Measurements from ENCODE around the gene PTPRJ. TPM values are rescaled to one million over a fixed set of nuclear protein-coding genes. Genes with fewer than 3 reads are reported as not detected.

PTPRJ gene
- total RNA-seq, 1 experiment from 2014 or later: 10.5 TPM

- Histone ChIP-seq H3K9ac (ENCODE audit: low read length) (no peak overlapping the region), H3K4me1 (ENCODE audit: insufficient read depth, low read length) (peaks cover 18% of the 10 kb centered on the region), H3K36me3 (ENCODE audit: low read depth, low read length) (peaks cover 44% of the 10 kb centered on the region), H3K4me2 (ENCODE audit: low read length) (no peak overlapping the region), H3K27me3 (ENCODE audit: low read length) (no peaks in the 10 kb centered on the region), H3K79me2 (ENCODE audit: low read length) (no peaks in the 10 kb centered on the region), H3F3A (ENCODE audit: low read length, unreplicated experiment) (no peaks in the 10 kb centered on the region), H2AFZ (ENCODE audit: low read length) (no peak overlapping the region), H3K27ac (ENCODE audit: low read length) (peak overlapping the region; percentile 39; the same call in 1 of the 2 replicates), H3K4me3 (ENCODE audit: low read length) (no peak overlapping the region), H3K9me2 (replicated peaks; ENCODE audit: low read length) (no peaks in the 10 kb centered on the region), H3K9me3 (ENCODE audit: low read length) (peaks cover 4% of the 10 kb centered on the region; the same call in 1 of the 2 replicates), H4K20me1 (ENCODE audit: low read length) (no peaks in the 10 kb centered on the region)
- ChIA-PET CTCF (no interaction called here), POLR2A (ENCODE audit: unreplicated experiment) (interaction anchor here (0.5 kb wide), 1 partner anchor 174 kb away, joined by 3 read pairs; no protein-coding TSS in a partner anchor)
- no peak for TF ChIP-seq EZH2 (IDR thresholded peaks at IDR 0.05; ENCODE audit: low read length, unreplicated experiment)
- TF ChIP-seq CTCF (conservative IDR thresholded peaks at IDR 0.05; ENCODE audit: low read depth, low read length): no peak
- TF ChIP-seq EZH2phosphoT487 (IDR thresholded peaks at IDR 0.05; ENCODE audit: borderline replicate concordance, low read length): no peak
- intact Hi-C loops (cut with micrococcal nuclease): no loop called here
- BruUV-seq (replicated peaks): no TSS peak
- ATAC-seq: peak; percentile 62
- peak; percentile 21 for DNase-seq
Measured at GRCh38 chr11:48154151-48154550, 173.8 kb downstream of the PTPRJ start.

- Histone ChIP-seq H2AFZ (ENCODE audit: low read length) (no peak overlapping the region), H4K20me1 (ENCODE audit: low read length) (no peaks in the 10 kb centered on the region), H3K9me2 (replicated peaks; ENCODE audit: low read length) (no peaks in the 10 kb centered on the region), H3K4me3 (ENCODE audit: low read length) (no peak overlapping the region), H3K27me3 (ENCODE audit: low read length) (no peaks in the 10 kb centered on the region), H3F3A (ENCODE audit: low read length, unreplicated experiment) (no peaks in the 10 kb centered on the region), H3K27ac (ENCODE audit: low read length) (no peak overlapping the region), H3K4me1 (ENCODE audit: insufficient read depth, low read length) (peaks cover 6% of the 10 kb centered on the region; the same call in 1 of the 2 replicates), H3K79me2 (ENCODE audit: low read length) (no peaks in the 10 kb centered on the region), H3K9ac (ENCODE audit: low read length) (no peak overlapping the region), H3K9me3 (ENCODE audit: low read length) (no peaks in the 10 kb centered on the region), H3K4me2 (ENCODE audit: low read length) (no peak overlapping the region), H3K36me3 (ENCODE audit: low read depth, low read length) (peaks cover 15% of the 10 kb centered on the region; the same call in 1 of the 2 replicates)
- ChIA-PET CTCF (no interaction called here), POLR2A (ENCODE audit: unreplicated experiment) (no interaction called here)
- BruUV-seq (replicated peaks): no TSS peak
- intact Hi-C loops (cut with micrococcal nuclease): no loop called here
- TF ChIP-seq EZH2phosphoT487 (IDR thresholded peaks at IDR 0.05; ENCODE audit: borderline replicate concordance, low read length) (no peak), CTCF (conservative IDR thresholded peaks at IDR 0.05; ENCODE audit: low read depth, low read length) (no peak), EZH2 (IDR thresholded peaks at IDR 0.05; ENCODE audit: low read length, unreplicated experiment) (no peak)
- DNase-seq: no peak
- no peak for ATAC-seq
Measured at GRCh38 chr11:48161951-48162884, 181.9 kb downstream of the PTPRJ start.

GRCh38 chr11:48162885-48163268 is 182.5 kb downstream of the PTPRJ start:
- H3K4me1 ChIP-seq (ENCODE audit: insufficient read depth, low read length): peaks cover 6% of the 10 kb centered on the region; the same call in 1 of the 2 replicates
- DNase-seq: no peak
- ChIA-PET CTCF (no interaction called here), POLR2A (ENCODE audit: unreplicated experiment) (no interaction called here)
- no peak overlapping the region for H3K4me2 ChIP-seq (ENCODE audit: low read length)
- peaks cover 15% of the 10 kb centered on the region; the same call in 1 of the 2 replicates for H3K36me3 ChIP-seq (ENCODE audit: low read depth, low read length)
- no peaks in the 10 kb centered on the region for H3K9me3 ChIP-seq (ENCODE audit: low read length)
- no peak overlapping the region for H3K27ac ChIP-seq (ENCODE audit: low read length)
- no peak overlapping the region for H3K9ac ChIP-seq (ENCODE audit: low read length)
- H2AFZ ChIP-seq (ENCODE audit: low read length): no peak overlapping the region
- TF ChIP-seq EZH2 (IDR thresholded peaks at IDR 0.05; ENCODE audit: low read length, unreplicated experiment): no peak
- no peak for TF ChIP-seq EZH2phosphoT487 (IDR thresholded peaks at IDR 0.05; ENCODE audit: borderline replicate concordance, low read length)
- TF ChIP-seq CTCF (conservative IDR thresholded peaks at IDR 0.05; ENCODE audit: low read depth, low read length): no peak
- H3K4me3 ChIP-seq (ENCODE audit: low read length): no peak overlapping the region
- no peaks in the 10 kb centered on the region for H3F3A ChIP-seq (ENCODE audit: low read length, unreplicated experiment)
- H3K79me2 ChIP-seq (ENCODE audit: low read length): no peaks in the 10 kb centered on the region
- no peak for ATAC-seq
- no TSS peak for BruUV-seq (replicated peaks)
- no peaks in the 10 kb centered on the region for H3K9me2 ChIP-seq (replicated peaks; ENCODE audit: low read length)
- H4K20me1 ChIP-seq (ENCODE audit: low read length): no peaks in the 10 kb centered on the region
- H3K27me3 ChIP-seq (ENCODE audit: low read length): no peaks in the 10 kb centered on the region
- intact Hi-C loops (cut with micrococcal nuclease): no loop called here
